SH-SY5Y (cell line): ENCODE results near the gene CGREF1.

Experiments
- GATA2 ChIP-seq: IDR thresholded peaks from 2 replicates; pipeline ENCODE4 v1.6.1; 2011; ENCODE audit warnings: mild to moderate bottlenecking, low read depth, low read length
- GATA3 ChIP-seq: IDR thresholded peaks from 2 replicates; pipeline ENCODE4 v1.6.1; 2011; ENCODE audit warnings: low read depth, mild to moderate bottlenecking, low read length, moderate library complexity

DNA sequence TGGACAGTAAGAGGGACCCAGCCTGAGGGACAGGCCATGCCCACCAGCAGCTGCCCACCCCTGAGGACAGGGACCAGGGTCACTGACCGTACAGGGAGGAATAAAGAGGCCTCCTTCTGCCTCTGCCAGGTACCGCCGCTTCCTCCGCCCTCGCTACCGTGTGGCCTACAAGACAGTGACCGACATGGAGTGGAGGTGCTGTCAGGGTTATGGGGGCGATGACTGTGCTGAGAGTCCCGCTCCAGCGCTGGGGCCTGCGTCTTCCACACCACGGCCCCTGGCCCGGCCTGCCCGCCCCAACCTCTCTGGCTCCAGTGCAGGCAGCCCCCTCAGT, 38.4 kb downstream of the CGREF1 start:
- no peak for TF ChIP-seq GATA2
- TF ChIP-seq GATA3, result no peak
